Measurements from ENCODE around the gene TIAM1. TPM values are rescaled to one million over a fixed set of nuclear protein-coding genes. Genes with fewer than 3 reads are reported as not detected.

Gene TIAM1
- total RNA-seq, 4 donors from 2014 or later: 51.0 to 105 (median 85.6) TPM

DNA sequence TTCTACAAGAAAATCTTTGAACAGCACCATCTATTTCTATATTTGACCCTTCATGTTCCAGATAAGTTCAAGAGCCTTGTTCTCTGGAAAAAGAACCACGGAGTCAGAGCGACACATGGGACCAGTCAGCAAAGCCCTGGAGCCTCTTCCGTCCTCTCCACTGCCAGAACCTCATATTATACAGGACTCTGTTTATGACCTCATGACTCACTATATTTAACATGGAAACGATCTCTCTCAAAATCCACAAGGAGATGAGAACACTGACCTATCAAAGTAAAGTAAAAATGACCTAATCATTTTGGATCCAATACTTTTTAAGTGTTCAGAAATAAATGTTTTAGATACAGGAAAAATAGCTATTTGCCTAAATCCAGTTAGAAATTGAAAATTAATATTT lies 181.2 kb downstream of the TIAM1 start:
- intact Hi-C loops (cut with DNase I): no loop called here
- 67 to 79% methylated on average over 4 of the region's 4 CpGs for WGBS, 2 donors
- Histone ChIP-seq H3K36me3 (peaks cover 0 to 43% (median 0%) of the 10 kb centered on the region in 3 donors), H3K27me3 (no peaks in the 10 kb centered on the region), H3K27ac (no peak overlapping the region), H3K4me1 (peaks cover 0 to 12% (median 0%) of the 10 kb centered on the region in 3 donors), H3K9me3 (peaks cover 0 to 3% (median 0%) of the 10 kb centered on the region in 3 donors), H3K4me3 (no peak overlapping the region)
- no peak for TF ChIP-seq POLR2A (IDR thresholded peaks at IDR 0.05)
- TF ChIP-seq, protein P1, sequence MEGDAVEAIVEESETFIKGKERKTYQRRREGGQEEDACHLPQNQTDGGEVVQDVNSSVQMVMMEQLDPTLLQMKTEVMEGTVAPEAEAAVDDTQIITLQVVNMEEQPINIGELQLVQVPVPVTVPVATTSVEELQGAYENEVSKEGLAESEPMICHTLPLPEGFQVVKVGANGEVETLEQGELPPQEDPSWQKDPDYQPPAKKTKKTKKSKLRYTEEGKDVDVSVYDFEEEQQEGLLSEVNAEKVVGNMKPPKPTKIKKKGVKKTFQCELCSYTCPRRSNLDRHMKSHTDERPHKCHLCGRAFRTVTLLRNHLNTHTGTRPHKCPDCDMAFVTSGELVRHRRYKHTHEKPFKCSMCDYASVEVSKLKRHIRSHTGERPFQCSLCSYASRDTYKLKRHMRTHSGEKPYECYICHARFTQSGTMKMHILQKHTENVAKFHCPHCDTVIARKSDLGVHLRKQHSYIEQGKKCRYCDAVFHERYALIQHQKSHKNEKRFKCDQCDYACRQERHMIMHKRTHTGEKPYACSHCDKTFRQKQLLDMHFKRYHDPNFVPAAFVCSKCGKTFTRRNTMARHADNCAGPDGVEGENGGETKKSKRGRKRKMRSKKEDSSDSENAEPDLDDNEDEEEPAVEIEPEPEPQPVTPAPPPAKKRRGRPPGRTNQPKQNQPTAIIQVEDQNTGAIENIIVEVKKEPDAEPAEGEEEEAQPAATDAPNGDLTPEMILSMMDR (IDR thresholded peaks at IDR 0.05): no peak
- DNase-seq: no peak

DNA sequence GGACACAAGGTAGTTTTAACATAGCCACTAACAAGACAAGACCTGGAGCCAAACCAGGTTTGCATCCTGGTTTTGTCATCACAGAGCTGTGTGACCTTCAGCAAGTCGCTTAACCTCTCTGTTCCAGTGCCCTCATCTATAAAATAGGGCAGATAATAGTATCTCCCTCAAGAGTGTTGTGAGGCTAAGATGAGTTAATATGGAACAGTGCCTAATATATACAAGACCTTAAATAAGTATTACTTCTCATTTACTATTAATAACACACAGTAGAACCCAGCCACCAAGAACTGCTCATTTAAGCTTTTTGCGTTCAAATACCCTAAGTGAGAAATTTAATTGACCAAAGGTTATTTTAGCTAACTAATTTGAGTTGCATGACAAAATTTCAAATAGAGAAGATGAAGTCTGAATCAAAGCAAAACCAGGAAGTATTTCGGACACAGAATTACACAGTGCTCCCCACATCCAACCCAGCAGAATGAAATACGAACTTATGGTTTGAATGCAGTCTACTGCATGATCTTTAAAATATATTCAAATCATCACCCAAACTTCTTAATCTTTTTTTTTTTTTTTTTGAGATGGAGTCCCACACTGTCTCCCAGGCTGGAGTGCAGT lies 181.9 kb downstream of the TIAM1 start:
- TF ChIP-seq, protein P1 (IDR thresholded peaks at IDR 0.05): no peak
- no peak for TF ChIP-seq POLR2A (IDR thresholded peaks at IDR 0.05)
- peaks cover 0 to 9% (median 2%) of the 10 kb centered on the region in 3 donors for H3K9me3 ChIP-seq
- no peak overlapping the region for H3K4me3 ChIP-seq
- DNase-seq: no peak
- peaks cover 0 to 49% (median 0%) of the 10 kb centered on the region in 3 donors for H3K36me3 ChIP-seq
- WGBS, 2 donors: 76 to 86% methylated on average over 4 of the region's 4 CpGs
- intact Hi-C loops (cut with DNase I): no loop called here
- H3K4me1 ChIP-seq: peaks cover 0 to 12% (median 0%) of the 10 kb centered on the region in 3 donors
- no peak overlapping the region for H3K27ac ChIP-seq
- H3K27me3 ChIP-seq: no peaks in the 10 kb centered on the region

DNA sequence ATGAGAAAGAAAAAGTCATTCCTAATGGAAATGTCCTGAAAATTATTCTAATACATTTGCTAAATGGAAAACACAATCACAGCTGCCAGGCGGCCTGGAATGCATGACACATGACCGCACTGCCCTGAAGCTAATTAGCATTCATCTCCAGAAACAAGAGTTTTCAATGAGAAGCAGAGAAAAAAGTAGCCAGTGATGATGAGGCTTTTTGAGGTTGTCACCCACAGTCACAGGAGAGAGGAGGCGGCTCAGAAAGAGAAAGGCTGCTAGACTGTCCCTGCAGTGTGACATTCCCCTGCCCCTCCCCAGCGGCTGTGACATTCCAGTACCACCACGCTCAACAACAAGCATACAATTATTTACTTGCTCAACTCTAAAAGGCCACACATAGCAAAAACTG lies 182.9 kb downstream of the TIAM1 start:
- Histone ChIP-seq H3K27me3 (no peaks in the 10 kb centered on the region), H3K9me3 (peaks cover 0 to 20% (median 9%) of the 10 kb centered on the region in 3 donors), H3K36me3 (peaks cover 0 to 49% (median 0%) of the 10 kb centered on the region in 3 donors), H3K4me1 (peaks cover 0 to 12% (median 0%) of the 10 kb centered on the region in 3 donors), H3K4me3 (no peak overlapping the region), H3K27ac (no peak overlapping the region)
- WGBS, 2 donors: 38 to 46% methylated on average over 3 to 4 of the region's 5 CpGs
- DNase-seq: no peak
- TF ChIP-seq, protein P1 (IDR thresholded peaks at IDR 0.05): no peak
- TF ChIP-seq POLR2A (IDR thresholded peaks at IDR 0.05): no peak
- intact Hi-C loops (cut with DNase I): no loop called here

DNA sequence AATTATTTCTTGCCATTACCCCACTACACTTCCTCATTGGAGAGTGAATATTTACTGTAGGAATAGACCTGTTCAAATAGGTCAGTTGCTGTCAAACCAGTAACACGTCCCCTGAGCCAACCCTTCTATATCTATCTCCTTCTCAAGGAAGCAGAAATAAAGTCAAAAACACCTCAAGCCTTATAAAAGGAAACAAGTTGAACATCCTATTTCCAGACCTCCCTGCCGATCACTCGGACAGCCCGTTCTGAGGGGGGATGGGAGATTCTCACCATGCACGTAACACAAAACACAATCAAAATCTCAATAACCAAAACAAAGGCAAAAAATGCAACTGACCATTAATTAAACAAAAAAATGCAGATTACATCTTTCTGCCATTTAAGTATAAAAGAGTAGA lies 184.3 kb downstream of the TIAM1 start:
- TF ChIP-seq, protein P1 (IDR thresholded peaks at IDR 0.05): no peak
- TF ChIP-seq POLR2A (IDR thresholded peaks at IDR 0.05): no peak
- Histone ChIP-seq H3K9me3 (peaks cover 0 to 23% (median 9%) of the 10 kb centered on the region in 3 donors), H3K27ac (peak overlapping the region in 3 of 4 donors; percentile 8 to 70 (median 60)), H3K4me3 (peak overlapping the region in 2 of 4 donors; percentile 28 to 48), H3K27me3 (no peaks in the 10 kb centered on the region), H3K4me1 (peaks cover 0 to 12% (median 0%) of the 10 kb centered on the region in 3 donors), H3K36me3 (peaks cover 0 to 55% (median 0%) of the 10 kb centered on the region in 3 donors)
- no peak for DNase-seq
- WGBS, 2 donors: 72 to 76% methylated on average over 5 of the region's 5 CpGs
- intact Hi-C loops (cut with DNase I): no loop called here

DNA sequence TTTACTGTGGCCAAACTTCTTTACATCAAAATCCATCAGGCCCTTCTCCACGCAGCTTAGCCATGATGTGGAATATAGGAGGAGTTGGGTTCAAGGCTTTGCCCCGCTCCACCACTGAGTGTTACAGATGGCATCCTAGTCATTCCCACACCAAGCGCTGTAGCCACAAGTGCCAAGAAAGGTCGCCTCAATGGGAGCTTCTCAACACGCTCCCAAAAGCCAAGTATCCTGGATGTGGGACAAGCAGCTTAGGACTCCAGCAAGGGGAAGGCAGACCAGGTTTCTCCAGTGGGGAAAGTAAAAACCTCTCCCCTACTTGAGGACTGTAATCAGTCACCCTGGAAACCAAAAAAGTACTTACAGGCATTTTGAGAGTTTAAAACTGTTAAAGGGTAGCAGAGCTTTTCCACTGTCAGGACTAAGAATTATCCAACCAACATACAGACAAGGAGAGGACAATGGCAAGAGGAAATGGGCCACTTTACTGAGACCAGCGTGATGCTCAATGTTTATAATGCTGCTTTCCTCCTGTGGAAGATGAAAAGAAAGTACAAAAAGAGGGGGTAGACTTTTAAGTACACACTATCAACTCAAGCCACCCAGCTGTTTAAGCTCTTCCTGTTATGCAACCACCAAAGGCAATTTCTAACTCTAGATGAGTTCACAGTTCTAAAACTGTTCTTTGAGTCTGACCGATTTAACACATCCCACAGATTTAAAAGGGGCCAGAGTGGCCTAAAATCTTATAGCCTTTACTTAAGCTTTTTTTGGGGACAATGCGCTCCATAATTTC lies 185.1 kb downstream of the TIAM1 start:
- intact Hi-C loops (cut with DNase I): no loop called here
- Histone ChIP-seq H3K27ac (peak overlapping the region in 3 of 4 donors; percentile 40 to 70 (median 60)), H3K27me3 (no peaks in the 10 kb centered on the region), H3K36me3 (peaks cover 0 to 55% (median 0%) of the 10 kb centered on the region in 3 donors), H3K9me3 (peaks cover 0 to 23% (median 9%) of the 10 kb centered on the region in 3 donors), H3K4me3 (peak overlapping the region in 2 of 4 donors; percentile 28 to 48), H3K4me1 (peaks cover 0 to 12% (median 0%) of the 10 kb centered on the region in 3 donors)
- DNase-seq: no peak
- WGBS, 2 donors: 69 to 78% methylated on average over 4 to 8 of the region's 8 CpGs
- no peak for TF ChIP-seq POLR2A (IDR thresholded peaks at IDR 0.05)
- TF ChIP-seq, protein P1 (IDR thresholded peaks at IDR 0.05): no peak
